ENCODE measurements around the gene DNAJC5. TPM values are rescaled to one million over a fixed set of nuclear protein-coding genes. Genes with fewer than 3 reads are reported as not detected.
"Not testable (repeated sequence)": the region's sequence is repeated elsewhere in the genome, so short reads cannot be mapped to it uniquely, and the experiment has no call there.

The DNAJC5 gene
- total RNA-seq, 1 donor from 2014 or later, result 53.9 TPM

- no peak for TF ChIP-seq CTCF (IDR thresholded peaks at IDR 0.05; ENCODE audit: insufficient read depth, low read length, poor library complexity, severe bottlenecking)
- peak; percentile 96 for DNase-seq (ENCODE audit: low read depth)
- Histone ChIP-seq H3K36me3 (ENCODE audit: control insufficient read depth, insufficient read depth, low read length) (peaks cover 2% of the 10 kb centered on the region), H3K27me3 (ENCODE audit: control insufficient read depth, insufficient read depth, low read length) (no peaks in the 10 kb centered on the region), H3K4me3 (ENCODE audit: low read depth, low read length) (peak within 1 kb of the TSS; percentile 85)
Measured at GRCh38 chr20:63864978-63865640, 29.8 kb upstream of the DNAJC5 start, which contains the start of gene TPD52L2. TPD52L2 (plus strand) TSS chr20:63865270; CDS start chr20:63865366, 96 bp downstream.

- DNase-seq (ENCODE audit: low read depth); H3K27me3 ChIP-seq (ENCODE audit: control insufficient read depth, insufficient read depth, low read length); H3K36me3 ChIP-seq (ENCODE audit: control insufficient read depth, insufficient read depth, low read length); H3K4me3 ChIP-seq (ENCODE audit: low read depth, low read length): not testable (repeated sequence)
Measured at GRCh38 chr20:63867042-63867441, 27.9 kb upstream of the DNAJC5 start.

GRCh38 chr20:63868264-63868663, 26.7 kb upstream of the DNAJC5 start:
- DNase-seq (ENCODE audit: low read depth), result no peak
- H3K36me3 ChIP-seq (ENCODE audit: control insufficient read depth, insufficient read depth, low read length), result peaks cover 2% of the 10 kb centered on the region
- no peak for TF ChIP-seq CTCF (IDR thresholded peaks at IDR 0.05; ENCODE audit: insufficient read depth, low read length, poor library complexity, severe bottlenecking)
- no peak overlapping the region for H3K4me3 ChIP-seq (ENCODE audit: low read depth, low read length)
- H3K27me3 ChIP-seq (ENCODE audit: control insufficient read depth, insufficient read depth, low read length), result no peaks in the 10 kb centered on the region

GRCh38 chr20:63873477-63873971, 21.4 kb upstream of the DNAJC5 start:
- Histone ChIP-seq H3K4me3 (ENCODE audit: low read depth, low read length) (no peak overlapping the region), H3K27me3 (ENCODE audit: control insufficient read depth, insufficient read depth, low read length) (no peaks in the 10 kb centered on the region), H3K36me3 (ENCODE audit: control insufficient read depth, insufficient read depth, low read length) (peaks cover 2% of the 10 kb centered on the region)
- TF ChIP-seq CTCF (IDR thresholded peaks at IDR 0.05; ENCODE audit: insufficient read depth, low read length, poor library complexity, severe bottlenecking), result no peak
- no peak for DNase-seq (ENCODE audit: low read depth)

- not testable (repeated sequence) for H3K36me3 ChIP-seq (ENCODE audit: control insufficient read depth, insufficient read depth, low read length); H3K4me3 ChIP-seq (ENCODE audit: low read depth, low read length); H3K27me3 ChIP-seq (ENCODE audit: control insufficient read depth, insufficient read depth, low read length); DNase-seq (ENCODE audit: low read depth)
Measured at GRCh38 chr20:63874241-63874640, 20.7 kb upstream of the DNAJC5 start.

- TF ChIP-seq CTCF (IDR thresholded peaks at IDR 0.05; ENCODE audit: insufficient read depth, low read length, poor library complexity, severe bottlenecking), result no peak
- Histone ChIP-seq H3K36me3 (ENCODE audit: control insufficient read depth, insufficient read depth, low read length) (peaks cover 2% of the 10 kb centered on the region), H3K27me3 (ENCODE audit: control insufficient read depth, insufficient read depth, low read length) (no peaks in the 10 kb centered on the region), H3K4me3 (ENCODE audit: low read depth, low read length) (no peak overlapping the region)
- no peak for DNase-seq (ENCODE audit: low read depth)
Measured at GRCh38 chr20:63876489-63877036, 18.4 kb upstream of the DNAJC5 start.

Measured in kidney epithelial cell (primary cell).